HG03432 (cell line): Measurements from ENCODE around the gene MMP7.

Experiments used
- ATAC-seq: cut with Tn5 transposase; IDR thresholded peaks from one replicate; pipeline ENCODE4 v1.9.1; 2021; ENCODE audit warnings: mild to moderate bottlenecking, moderate library complexity; ENCODE audit not compliant: unreplicated experiment

Gene MMP7

GRCh38 chr11:102530558-102530957 is at the start of gene MMP7:
Gene MMP7, minus strand, starts transcription at chr11:102530747. Its CDS starts 47 bp downstream, at chr11:102530700.
- ATAC-seq, result peak; percentile 37

GRCh38 chr11:102577723-102578122 is 47.2 kb upstream of the MMP7 start:
- no peak for ATAC-seq

GRCh38 chr11:102577182-102577581 is 46.6 kb upstream of the MMP7 start:
- ATAC-seq, result peak; percentile 68

DNA sequence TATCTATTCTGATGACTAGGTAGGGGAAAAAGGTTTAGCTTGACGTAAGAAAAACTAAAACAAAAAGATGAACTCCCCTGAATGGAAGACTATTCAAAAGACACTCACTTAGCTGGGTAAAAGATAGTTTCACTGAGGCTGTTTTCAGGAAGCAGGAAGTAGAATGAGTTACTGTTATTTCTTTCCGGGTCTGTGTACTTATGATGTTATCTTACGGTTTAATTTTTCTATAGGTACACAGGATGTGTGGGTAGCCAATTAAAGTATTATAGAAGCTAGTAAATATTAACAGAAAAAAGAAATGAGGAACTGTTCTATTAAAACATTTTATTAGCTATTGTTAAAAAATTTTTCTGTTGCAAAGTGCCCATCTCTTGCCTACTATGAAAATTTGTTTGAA is 45.8 kb upstream of the MMP7 start:
- no peak for ATAC-seq

DNA sequence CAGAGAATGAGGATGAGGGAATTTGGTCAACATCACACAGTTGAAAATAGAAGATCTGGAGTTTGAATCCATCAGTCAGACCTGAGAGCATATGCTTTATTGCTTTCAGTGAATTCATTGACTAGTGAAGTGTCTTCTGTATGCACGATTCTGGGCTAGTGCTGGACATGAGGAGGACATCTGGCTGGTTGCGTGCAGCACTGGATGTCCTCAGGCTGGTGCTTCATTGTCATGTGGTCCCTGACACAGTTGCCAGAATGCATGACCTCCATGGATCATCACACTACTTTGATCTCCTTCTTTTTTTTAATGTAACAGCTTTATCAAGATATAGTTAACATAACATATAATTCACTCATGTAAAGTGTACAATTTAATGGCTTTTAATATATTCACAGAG is 44.5 kb upstream of the MMP7 start:
- ATAC-seq, result no peak

GRCh38 chr11:102573851-102574250 is 43.3 kb upstream of the MMP7 start:
- ATAC-seq, result no peak

GRCh38 chr11:102572554-102573220 is 42.1 kb upstream of the MMP7 start:
- ATAC-seq, result no peak

DNA sequence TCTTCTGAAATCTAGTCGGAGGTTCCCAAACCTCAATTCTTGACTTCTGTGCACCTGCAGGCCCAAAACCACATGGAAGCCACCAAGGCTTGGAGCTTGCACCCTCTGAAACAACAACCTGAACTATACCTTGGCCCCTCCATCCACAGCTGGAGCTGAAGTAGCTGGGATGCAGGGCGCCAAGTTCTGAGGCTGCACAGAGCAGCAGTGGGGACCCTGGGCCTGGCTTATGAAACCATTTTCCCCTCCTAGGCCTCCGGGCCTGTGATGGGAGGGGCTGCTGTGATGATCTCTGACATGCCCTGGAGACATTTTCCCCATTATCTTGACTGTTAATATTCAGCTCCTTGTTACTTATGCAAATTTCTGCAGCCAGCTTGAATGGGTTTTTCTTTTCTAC is 38.3 kb upstream of the MMP7 start:
- ATAC-seq, result no peak

- ATAC-seq, result no peak
These were observed 35.6 kb upstream of the MMP7 start for GRCh38 chr11:102566112-102566511.

- ATAC-seq, result peak; percentile 80
These were observed 33.6 kb upstream of the MMP7 start for GRCh38 chr11:102564110-102564509.

GRCh38 chr11:102561636-102562035 is 31.1 kb upstream of the MMP7 start:
- no peak for ATAC-seq

GRCh38 chr11:102560555-102561011 is 30.0 kb upstream of the MMP7 start:
- ATAC-seq, result peak; percentile 83

GRCh38 chr11:102559839-102560238 is 29.3 kb upstream of the MMP7 start:
- ATAC-seq, result peak; percentile 42

- ATAC-seq, result no peak
These were observed 24.5 kb upstream of the MMP7 start for GRCh38 chr11:102555091-102555490.

GRCh38 chr11:102553835-102554282 is 23.3 kb upstream of the MMP7 start:
- peak; percentile 94 for ATAC-seq

DNA sequence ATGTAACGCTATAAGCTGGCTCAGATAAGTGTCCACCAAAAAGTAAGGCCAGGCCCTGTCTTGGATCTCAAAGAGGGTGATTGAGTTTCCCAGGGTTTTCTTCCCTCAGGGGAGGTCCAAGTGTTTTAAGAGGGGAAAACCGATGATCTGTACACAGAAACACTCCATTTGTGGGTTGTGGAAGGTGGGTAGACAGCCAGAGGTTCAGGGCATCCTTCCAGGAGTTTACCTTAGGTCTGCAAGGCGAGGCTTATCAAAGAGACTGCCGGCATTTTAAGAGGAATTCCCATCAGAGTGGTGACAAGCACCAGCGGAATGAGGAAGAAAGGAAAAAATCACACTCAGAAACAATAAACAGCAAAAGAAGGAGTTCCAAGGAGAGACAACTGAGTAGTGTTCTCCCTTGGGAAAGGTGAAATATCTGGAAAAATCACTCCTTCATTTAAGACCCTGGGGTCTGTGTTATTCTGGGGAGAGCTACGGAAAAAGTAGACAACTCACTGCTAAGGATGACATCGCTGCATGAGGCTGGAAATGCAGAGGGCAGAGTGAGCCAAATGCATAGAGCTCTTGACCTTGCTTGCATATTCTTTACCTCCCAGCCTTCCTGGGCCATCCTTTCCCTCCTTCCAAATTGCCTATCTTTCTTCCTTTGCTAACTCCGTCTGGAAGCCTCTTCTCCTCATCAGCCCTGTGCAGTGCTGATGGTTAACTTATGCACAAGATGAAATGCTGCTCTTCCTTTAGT is 22.1 kb upstream of the MMP7 start:
- no peak for ATAC-seq

DNA sequence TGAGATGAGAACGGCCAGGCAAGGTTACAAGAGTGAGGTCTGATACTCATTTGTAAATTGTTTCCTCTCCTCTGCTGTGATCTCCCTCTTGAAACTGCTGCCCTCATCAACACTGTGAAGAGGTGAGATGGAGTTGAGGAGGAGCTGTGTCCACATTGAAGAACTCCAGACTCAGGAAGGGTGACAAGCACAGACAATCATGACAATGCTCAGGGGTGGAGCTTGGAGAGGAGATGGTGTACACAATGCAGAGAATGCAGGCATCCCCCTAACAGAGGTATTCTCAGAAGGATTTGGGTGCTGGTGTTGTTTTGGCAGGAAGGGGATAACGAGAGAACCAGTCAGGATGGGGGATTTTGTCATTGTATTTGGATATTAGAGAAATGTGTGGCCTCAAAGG is 21.5 kb upstream of the MMP7 start:
- ATAC-seq, result no peak

- no peak for ATAC-seq
These were observed 20.7 kb upstream of the MMP7 start for GRCh38 chr11:102551169-102551781.

DNA sequence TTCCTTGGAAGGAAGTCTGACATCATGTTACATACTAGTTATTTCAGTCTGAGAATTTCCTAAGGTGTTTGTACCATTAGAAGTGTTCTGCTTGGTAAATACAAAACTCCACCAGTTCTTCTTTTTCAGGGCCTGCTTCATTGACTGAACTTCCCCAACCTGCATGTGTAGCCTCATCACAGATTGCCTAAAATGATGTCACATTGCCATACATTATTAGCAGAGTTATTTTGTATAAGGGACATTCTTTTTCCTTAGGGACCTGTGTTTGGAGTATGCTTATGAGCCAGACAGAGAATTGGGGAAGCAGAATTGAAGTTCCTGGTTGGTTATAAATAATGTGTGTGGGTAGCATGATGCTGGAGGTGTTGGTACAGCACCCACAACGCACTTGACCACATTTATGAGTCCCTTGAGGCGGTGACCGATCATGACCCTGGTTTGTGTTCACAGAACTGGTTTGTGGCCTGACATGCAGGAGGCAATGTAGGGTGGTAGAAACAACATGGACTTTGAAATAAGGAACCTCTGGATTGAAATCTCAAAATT is 16.4 kb upstream of the MMP7 start:
- ATAC-seq, result peak; percentile 85

GRCh38 chr11:102546427-102546826 is 15.9 kb upstream of the MMP7 start:
- peak; percentile 65 for ATAC-seq

DNA sequence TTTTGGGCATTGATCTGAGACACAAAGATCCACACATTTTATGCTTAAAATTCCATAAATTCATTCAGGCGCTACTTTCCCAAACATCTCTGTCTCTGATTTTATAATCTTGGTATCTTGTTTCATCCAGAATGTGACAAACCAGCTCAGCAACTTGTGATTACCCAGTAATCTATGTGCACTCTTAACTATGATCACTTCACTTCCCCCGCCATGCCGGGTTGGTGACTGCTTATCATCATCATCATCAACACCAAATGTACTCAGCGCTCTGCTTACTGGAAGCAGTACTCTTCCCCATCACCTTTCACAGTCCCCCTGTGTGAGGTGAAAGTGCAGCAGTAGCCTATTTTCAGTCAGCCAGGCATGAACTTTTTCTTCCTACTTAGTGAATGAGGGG is 15.2 kb upstream of the MMP7 start:
- no peak for ATAC-seq

- no peak for ATAC-seq
These were observed 14.0 kb upstream of the MMP7 start for GRCh38 chr11:102544594-102544993.
